ENCODE measurements around the gene LIME1.

Gene LIME1

GRCh38 chr20:63739130-63740069 is 2.9 kb downstream of the LIME1 start, which contains the start of gene SLC2A4RG:
Gene SLC2A4RG, plus strand, starts transcription at chr20:63739776. Its CDS starts 137 bp downstream, at chr20:63739913.
- peak; percentile 52 for DNase-seq

- peak; percentile 38 for DNase-seq
These were observed 3.7 kb downstream of the LIME1 start for GRCh38 chr20:63740070-63740626.

GRCh38 chr20:63740627-63741353 is 4.3 kb downstream of the LIME1 start:
- DNase-seq = peak; percentile 37

- no peak for DNase-seq
These were observed 4.9 kb downstream of the LIME1 start for GRCh38 chr20:63741354-63741675.

- DNase-seq = no peak
These were observed 5.4 kb downstream of the LIME1 start for GRCh38 chr20:63741676-63742380.

- DNase-seq = no peak
These were observed 6.0 kb downstream of the LIME1 start for GRCh38 chr20:63742381-63743024.

GRCh38 chr20:63743210-63743970 is 6.9 kb downstream of the LIME1 start:
- no peak for DNase-seq

- DNase-seq = no peak
These were observed 7.7 kb downstream of the LIME1 start for GRCh38 chr20:63744158-63744557.

- no peak for DNase-seq
These were observed 8.3 kb downstream of the LIME1 start for GRCh38 chr20:63744574-63745423.

GRCh38 chr20:63745424-63745805 is 9.0 kb downstream of the LIME1 start:
- DNase-seq = no peak

GRCh38 chr20:63745961-63746731 is 9.7 kb downstream of the LIME1 start:
- no peak for DNase-seq

GRCh38 chr20:63746751-63747315 is 10.4 kb downstream of the LIME1 start:
- DNase-seq = no peak

GRCh38 chr20:63747622-63748069 is 11.2 kb downstream of the LIME1 start:
- DNase-seq = no peak

- no peak for DNase-seq
These were observed 11.8 kb downstream of the LIME1 start for GRCh38 chr20:63748070-63748933.

GRCh38 chr20:63748934-63749270 is 12.4 kb downstream of the LIME1 start:
- no peak for DNase-seq

- DNase-seq = no peak
These were observed 13.4 kb downstream of the LIME1 start for GRCh38 chr20:63749597-63750508.

GRCh38 chr20:63750807-63751470 is 14.5 kb downstream of the LIME1 start:
- peak; percentile 64 for DNase-seq
